Hepatic stellate cell (primary cell): ENCODE data around the gene ZBTB42.
"Not testable (repeated sequence)": the region's sequence is repeated elsewhere in the genome, so short reads cannot be mapped to it uniquely, and the experiment has no call there.

Source experiments
- DNase-seq: peaks from one replicate; pipeline ENCODE4 v3.0.0; 2011; ENCODE audit warnings: low spot score

The ZBTB42 gene

DNA sequence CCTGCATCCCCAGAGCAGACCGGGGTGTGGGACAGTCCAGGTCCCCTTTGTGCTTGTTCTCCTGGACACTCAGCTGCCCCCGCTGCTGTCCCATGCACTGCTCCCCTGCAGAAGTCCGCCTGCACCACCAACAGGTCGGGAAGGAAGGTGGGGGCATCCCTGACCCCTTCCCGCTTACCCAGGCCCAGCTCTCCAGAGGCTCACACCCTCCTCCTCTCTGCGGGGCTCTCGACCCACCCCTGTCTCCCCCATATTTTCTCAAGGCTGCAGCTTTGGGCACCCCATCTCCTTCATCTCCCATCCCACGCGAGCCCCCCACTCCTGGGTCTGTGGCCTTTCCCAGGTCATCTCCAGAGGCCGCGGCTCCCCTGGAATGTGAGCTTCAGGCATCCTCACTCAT lies 9.4 kb downstream of the ZBTB42 start:
- no peak for DNase-seq

DNA sequence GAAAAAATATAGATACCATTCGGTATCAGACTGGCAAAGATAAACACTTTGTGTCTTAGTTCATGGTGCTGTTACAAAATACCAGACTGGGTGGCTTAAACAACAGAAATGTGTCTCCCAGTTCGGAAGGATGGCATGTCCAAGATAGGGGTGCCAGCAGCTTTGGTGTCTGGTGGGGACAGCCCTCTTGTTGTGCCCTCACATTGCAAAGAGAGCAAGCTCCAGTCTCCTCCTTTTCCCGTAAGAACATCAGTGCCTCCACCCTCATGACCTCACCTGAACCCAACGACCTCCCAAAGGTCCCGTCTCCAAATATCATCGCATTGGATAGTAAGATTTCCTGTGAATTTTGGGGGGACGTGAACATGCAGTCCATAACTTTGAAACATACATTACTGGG lies 12.4 kb downstream of the ZBTB42 start:
- no peak for DNase-seq

- not testable (repeated sequence) for DNase-seq
Observed at GRCh38 chr14:104814701-104815100, 13.8 kb downstream of the ZBTB42 start.

GRCh38 chr14:104816616-104816884 lies 15.6 kb downstream of the ZBTB42 start:
- no peak for DNase-seq

DNA sequence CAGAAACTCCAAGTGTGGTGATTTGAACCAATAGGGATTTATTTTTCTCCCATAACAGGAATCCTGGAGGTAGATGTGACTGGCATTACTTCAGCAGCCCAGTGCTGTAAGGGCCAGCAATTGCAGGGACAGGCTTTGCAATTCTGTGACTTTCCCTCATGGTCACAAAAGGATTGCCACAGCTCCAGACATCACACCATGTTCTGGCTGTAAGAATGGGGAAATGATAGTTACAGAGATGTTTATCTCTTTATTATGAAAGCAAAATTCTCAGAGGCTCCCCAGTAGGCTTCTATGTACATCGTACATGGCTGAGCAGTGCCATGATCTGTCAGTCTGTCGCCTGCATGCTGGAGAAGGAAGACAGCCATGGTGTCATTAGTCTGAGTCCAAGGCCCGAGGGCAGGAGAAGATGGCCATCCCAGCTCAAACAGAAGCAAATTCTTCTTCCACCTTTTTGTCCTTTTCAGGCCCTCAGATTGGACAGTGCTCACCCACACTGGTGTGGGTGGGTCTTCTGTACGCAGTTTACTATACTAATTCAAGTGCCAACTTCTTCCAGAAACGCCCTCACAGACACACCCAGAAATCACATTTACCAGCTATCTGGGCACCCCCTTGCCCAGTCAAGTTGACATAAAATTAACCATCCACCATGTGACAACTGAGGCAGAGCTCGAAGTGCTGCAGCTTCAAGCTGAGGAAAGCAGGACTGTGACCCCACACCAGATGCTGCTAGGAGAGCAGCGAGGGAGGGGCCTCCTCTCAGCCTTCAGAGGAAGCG lies 17.2 kb downstream of the ZBTB42 start:
- no peak for DNase-seq

- no peak for DNase-seq
Observed at GRCh38 chr14:104818714-104819161, 17.8 kb downstream of the ZBTB42 start.

- no peak for DNase-seq
Observed at GRCh38 chr14:104819361-104819781, 18.5 kb downstream of the ZBTB42 start.

- DNase-seq = peak; percentile 86
Observed at GRCh38 chr14:104820669-104821228, 19.8 kb downstream of the ZBTB42 start.

DNA sequence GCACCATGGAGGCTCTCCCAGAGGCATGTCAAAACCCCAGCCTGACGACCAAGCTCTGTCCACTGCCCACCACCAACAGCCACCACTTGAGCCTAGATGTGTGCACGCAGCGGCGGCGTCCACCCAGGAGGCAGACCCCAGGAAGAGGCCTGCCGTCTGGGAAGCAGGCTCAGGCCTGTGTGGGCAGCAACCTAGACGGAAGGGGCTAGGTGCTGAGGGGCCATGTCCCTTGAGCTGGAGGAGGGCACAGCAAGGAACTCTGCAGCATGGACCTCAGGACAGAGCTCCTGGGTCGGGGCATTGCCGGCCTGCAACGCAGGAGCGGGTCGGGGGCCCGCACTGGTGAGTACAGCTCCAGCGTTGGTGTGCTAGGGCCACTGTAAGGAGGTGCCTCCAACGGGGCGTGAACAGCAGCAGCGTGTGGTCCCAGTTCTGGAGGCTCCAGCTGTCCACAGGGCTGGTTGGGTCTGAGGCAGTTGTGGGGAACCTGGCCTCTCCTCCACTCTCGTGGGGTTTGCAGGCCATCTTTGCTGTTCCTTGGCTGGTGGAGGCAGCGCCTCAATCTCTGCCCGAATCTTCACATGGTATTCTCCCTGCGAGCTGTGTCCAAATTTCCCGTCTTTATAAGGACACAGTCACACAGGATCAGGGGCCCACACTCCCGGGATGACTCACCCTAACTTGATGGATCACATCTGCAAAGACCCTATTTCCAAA lies 20.5 kb downstream of the ZBTB42 start:
- no peak for DNase-seq

- no peak for DNase-seq
Observed at GRCh38 chr14:104821971-104822608, 21.2 kb downstream of the ZBTB42 start.

GRCh38 chr14:104822821-104823615 lies 22.1 kb downstream of the ZBTB42 start:
- no peak for DNase-seq

DNA sequence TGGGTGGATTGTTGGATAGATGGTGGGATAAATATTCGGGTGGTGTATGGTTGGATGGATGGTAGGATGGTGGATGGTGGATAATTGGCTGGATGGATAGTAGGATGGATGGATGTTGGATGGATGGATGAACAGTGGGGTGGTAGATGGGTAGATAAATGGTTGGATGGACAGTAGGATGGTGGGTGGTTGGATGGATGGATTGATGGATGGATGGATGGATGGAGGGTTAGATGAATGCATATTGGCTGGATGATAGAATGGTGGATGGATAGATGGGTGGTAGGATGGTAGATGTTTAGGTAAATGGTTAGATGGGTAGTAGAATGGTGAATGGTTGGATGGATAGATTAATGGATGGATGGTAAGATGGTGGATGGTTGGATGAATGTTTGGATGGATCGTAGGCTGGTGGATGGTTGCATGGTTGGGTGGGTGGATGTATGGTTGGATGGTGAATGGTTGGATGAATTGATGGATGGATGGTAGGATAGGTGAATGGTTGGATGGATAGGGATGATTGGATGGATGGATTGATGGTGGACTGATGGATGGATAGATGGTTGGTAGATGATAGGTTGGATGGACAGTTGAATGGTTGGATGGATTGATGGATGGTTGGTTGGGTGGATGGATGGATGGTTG lies 23.6 kb downstream of the ZBTB42 start:
- DNase-seq = no peak

- DNase-seq = peak; percentile 90
Observed at GRCh38 chr14:104826189-104826860, 25.4 kb downstream of the ZBTB42 start.

DNA sequence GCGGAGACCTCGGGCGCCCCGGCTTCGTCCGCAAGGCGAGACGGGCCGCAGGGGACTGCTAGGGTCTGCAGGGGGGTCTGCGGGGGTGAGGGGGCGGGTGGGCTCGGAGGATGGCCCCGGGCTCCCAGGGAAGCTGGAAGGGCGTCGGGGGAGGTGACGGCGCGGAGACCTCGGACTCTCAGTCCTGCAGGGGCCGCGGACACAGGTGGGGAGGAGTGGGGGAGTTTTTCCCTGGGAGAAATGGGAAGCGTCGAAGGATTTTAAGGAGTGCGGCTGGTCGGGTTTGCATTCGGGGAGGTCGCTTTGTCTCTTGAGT lies 25.9 kb downstream of the ZBTB42 start:
- DNase-seq = no peak

DNA sequence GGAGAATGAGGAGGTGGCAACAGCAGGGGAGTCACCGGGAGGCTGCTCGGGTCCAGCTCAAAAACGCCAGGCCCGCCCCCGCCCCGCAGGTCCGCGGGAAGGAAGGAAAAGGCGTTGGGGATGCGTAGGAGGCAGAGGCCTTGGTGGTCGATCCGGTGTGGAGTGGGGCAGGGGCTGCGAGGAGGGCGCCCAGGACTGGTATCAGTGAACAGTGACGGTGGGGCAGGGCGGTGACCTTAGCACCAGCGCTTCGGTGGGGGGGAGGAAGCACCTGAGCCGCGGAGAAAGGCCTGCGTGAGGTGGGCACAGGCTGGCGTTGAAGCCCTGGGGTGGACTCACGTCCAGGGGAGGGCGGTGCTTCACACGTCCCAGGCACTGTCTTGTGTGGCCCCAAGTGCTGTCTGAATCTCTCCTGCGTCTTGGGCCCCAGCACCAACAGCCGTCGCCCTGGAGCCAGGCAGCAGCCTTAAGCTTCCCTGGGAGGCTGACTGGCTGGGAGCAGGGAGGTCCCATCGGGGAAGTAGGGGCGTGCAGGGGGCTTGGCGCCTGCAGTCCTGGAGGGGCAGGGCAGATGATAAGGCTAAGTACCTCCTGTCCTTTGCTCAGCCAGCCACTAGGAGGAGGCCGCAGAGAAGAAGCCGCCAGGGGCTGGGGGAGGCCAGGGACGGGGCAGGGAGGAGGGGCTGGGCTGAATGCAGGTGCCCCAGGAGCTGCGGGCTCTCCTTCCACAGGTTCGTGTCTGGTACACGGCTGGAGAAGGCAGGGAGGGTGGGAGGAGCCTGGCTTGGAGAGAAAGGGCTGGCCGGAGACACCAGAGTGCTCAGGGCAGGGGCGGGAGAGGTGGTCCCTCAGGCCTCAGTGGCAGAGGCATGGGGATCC lies 26.5 kb downstream of the ZBTB42 start:
- peak; percentile 75 for DNase-seq

DNA sequence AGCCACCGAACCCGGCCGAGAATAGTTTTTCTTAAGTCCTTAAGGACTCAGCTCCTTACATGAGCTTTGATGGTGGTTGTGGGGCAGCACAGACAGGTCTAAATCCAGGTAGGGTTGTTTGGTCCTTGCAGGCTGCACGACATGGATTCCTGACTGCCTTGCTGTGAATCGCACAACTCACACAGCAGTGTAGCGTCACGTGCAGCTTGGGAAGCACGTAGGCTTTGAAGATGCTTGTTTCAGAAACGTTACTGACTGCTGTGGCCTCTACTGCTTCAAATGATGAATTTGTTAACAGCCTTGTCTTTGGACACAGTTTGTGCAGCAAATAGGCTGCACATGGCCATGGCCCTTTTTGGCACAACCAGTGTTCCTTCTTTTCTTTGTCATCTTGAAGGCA lies 29.9 kb downstream of the ZBTB42 start:
- no peak for DNase-seq

- DNase-seq = not testable (repeated sequence)
Observed at GRCh38 chr14:104836171-104836935, 35.5 kb downstream of the ZBTB42 start.

DNA sequence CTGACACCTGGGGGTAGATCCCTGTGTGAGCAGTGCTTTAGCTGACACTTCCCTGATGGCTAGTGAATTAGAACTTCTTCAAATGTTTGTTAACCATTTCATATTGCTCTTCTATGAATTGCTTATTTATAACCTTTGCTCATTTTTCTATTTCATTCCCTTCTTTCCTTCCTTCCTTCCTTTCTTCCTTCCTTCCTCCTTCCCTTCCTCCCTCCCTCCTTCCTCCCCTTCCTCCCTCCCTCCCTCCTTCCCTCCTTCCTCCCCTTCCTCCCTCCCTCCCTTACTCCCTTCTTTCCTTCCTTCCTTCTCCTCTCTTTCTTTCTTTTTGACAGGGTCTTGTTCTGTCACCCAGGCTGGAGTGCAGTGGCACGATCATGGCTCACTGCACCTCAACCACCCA lies 40.8 kb downstream of the ZBTB42 start:
- no peak for DNase-seq

- no peak for DNase-seq
Observed at GRCh38 chr14:104843006-104843405, 42.1 kb downstream of the ZBTB42 start.
